ENCODE measurements around the gene MGAT3. TPM values are rescaled to one million over a fixed set of nuclear protein-coding genes. Genes with fewer than 3 reads are reported as not detected.

MGAT3 gene
- total and polyA plus RNA-seq, 9 of the 15 experiments (the other 6 are each of a cell fraction or from before 2014, with no cell fraction given): 0.10 to 11.5 (median 4.6) TPM

GRCh38 chr22:39421691-39422090 is 35.1 kb upstream of the MGAT3 start (continued):
- TF ChIP-seq, protein P1, sequence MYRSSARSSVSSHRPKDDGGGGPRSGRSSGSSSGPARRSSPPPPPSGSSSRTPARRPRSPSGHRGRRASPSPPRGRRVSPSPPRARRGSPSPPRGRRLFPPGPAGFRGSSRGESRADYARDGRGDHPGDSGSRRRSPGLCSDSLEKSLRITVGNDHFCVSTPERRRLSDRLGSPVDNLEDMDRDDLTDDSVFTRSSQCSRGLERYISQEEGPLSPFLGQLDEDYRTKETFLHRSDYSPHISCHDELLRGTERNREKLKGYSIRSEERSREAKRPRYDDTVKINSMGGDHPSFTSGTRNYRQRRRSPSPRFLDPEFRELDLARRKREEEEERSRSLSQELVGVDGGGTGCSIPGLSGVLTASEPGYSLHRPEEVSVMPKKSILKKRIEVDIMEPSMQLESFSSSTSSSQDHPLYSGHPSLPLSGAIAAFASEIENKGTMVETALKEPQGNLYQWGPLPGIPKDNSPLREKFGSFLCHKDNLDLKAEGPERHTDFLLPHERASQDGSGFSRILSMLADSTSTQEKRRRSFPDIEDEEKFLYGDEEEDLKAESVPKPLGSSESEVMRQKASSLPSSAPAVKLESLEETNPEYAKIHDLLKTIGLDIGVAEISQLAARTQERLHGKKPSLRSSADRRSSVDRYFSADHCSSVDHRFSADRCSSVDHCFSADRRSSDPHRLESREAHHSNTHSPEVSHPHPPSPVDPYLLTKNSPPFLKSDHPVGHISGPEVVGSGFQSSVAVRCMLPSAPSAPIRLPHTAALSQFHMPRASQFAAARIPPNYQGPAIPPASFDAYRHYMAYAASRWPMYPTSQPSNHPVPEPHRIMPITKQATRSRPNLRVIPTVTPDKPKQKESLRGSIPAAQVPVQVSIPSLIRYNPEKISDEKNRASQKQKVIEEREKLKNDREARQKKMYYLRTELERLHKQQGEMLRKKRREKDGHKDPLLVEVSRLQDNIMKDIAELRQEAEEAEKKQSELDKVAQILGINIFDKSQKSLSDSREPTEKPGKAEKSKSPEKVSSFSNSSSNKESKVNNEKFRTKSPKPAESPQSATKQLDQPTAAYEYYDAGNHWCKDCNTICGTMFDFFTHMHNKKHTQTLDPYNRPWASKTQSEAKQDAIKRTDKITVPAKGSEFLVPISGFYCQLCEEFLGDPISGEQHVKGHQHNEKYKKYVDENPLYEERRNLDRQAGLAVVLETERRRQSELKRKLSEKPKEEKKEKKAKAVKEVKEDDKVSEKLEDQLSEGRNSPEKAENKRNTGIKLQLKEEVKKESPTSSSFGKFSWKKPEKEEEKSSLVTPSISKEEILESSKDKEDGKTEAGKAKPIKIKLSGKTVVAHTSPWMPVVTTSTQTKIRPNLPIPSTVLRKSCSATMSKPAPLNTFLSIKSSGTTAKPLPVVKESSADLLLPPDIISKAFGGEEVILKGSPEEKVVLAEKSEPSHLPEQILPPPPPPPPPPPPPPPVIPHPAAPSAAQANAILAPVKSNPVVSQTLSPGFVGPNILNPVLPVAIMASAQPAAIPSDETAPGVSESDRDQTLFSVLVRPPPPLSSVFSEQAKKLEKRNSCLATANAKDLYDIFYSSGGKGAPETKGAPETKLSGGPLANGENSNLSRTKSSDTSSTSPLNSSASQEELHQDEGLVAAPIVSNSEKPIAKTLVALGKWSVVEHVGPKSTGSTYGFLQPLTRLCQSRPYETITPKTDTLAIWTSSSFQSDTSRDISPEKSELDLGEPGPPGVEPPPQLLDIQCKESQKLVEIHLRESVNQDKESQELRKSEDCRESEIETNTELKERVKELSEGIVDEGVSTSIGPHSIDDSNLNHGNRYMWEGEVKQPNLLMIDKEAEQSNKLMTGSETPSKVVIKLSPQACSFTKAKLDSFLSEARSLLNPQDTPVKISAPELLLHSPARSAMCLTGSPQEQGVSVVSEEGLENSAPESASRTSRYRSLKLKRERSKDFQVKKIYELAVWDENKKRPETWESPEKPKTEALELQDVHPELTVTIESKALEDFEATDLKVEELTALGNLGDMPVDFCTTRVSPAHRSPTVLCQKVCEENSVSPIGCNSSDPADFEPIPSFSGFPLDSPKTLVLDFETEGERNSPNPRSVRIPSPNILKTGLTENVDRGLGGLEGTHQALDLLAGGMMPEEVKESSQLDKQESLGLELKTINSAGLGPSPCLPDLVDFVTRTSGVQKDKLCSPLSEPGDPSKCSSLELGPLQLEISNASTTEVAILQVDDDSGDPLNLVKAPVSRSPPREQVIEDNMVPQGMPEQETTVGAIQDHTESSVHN (IDR thresholded peaks at IDR 0.05; ENCODE audit: borderline replicate concordance in 1 of 2, low read depth in 1 of 2): no peak

DNA sequence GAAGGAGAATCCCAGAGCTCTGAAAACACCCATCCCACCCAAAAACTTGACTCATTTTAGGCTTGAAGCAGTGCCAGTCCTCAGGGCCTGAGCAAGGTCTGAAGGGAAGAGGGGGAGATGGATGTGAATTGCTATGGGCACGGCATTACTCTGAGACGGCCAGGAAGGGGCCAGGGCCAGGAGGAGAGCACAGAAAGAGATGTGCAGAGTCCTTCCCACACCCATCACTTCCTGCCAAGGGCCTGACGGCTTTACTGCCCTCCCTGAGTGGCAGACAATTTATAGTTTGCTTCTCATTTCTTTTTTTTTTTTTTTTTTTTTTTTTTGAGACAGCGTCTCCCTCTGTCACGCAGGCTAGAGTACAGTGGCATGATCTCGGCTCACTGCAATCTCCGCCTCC is 34.7 kb upstream of the MGAT3 start:
- ATAC-seq (no peak), FAIRE-seq (no peak), DNase-seq (ENCODE audit: extremely low read depth in 1 of 4, low spot score in 3 of 4) (no peak)
- H3K27me3 ChIP-seq (ENCODE audit: control insufficient read depth in 2 of 2, insufficient read depth in 2 of 2, low read length in 2 of 2): no peaks in the 10 kb centered on the region
- BruUV-seq (replicated peaks): no TSS peak
- in situ Hi-C loops (cut with MboI): no loop called here
- no peak overlapping the region for H3K4me3 ChIP-seq
- no peak overlapping the region for H3K27ac ChIP-seq (ENCODE audit: extremely low read depth, low read depth, low read length)
- H3K9ac ChIP-seq (ENCODE audit: insufficient read depth in 1 of 2, low read depth in 2 of 2, low read length in 2 of 2): no peak overlapping the region
- H3K9me1 ChIP-seq (ENCODE audit: control insufficient read depth, insufficient read depth, low read length): no peaks in the 10 kb centered on the region
- intact Hi-C loops (cut with micrococcal nuclease): no loop called here
- no peaks in the 10 kb centered on the region for H3K9me3 ChIP-seq (replicated peaks; ENCODE audit: control insufficient read depth, insufficient read depth, low read depth, low read length)
- no peak overlapping the region for H2AFZ ChIP-seq (ENCODE audit: low read depth, low read length)
- peaks cover 68% of the 10 kb centered on the region for H3K36me3 ChIP-seq (ENCODE audit: control insufficient read depth, insufficient read depth, low read length)
- no peak overlapping the region for H3K4me2 ChIP-seq (ENCODE audit: insufficient read depth, low read length)
- WGBS (ENCODE audit: insufficient coverage, low coverage, missing lambda C conversion rate): 83% methylated on average over 3 of the region's 7 CpGs
- CTCF ChIA-PET (ENCODE audit: low intra/inter-chr PET ratio): no interaction called here
- no peaks in the 10 kb centered on the region for H4K20me1 ChIP-seq (replicated peaks; ENCODE audit: control insufficient read depth, insufficient read depth, low read length)
- no peaks in the 10 kb centered on the region for H3K79me2 ChIP-seq (ENCODE audit: control insufficient read depth, insufficient read depth, low read length)
- POLR2A ChIA-PET: no interaction called here
- H3K4me1 ChIP-seq (replicated peaks in 1 of 2; ENCODE audit: control insufficient read depth in 2 of 2, insufficient read depth in 2 of 2, low read length in 2 of 2): peaks cover 3 to 5% of the 10 kb centered on the region in 2 experiments; a peak in 4 of 5 replicates
- no peak for TF ChIP-seq SP2 (IDR thresholded peaks at IDR 0.05; ENCODE audit: extremely low read depth, low read depth, low read length, poor library complexity, severe bottlenecking)
- no peak for TF ChIP-seq TEAD4 (IDR thresholded peaks at IDR 0.05; ENCODE audit: low read length)
- no peak for TF ChIP-seq TEAD4 (CRISPR knock-in tag; IDR thresholded peaks at IDR 0.05; ENCODE audit: borderline replicate concordance)
- no peak for TF ChIP-seq ARID2 (IDR thresholded peaks at IDR 0.05)
- TF ChIP-seq MECOM (CRISPR knock-in tag; IDR thresholded peaks at IDR 0.05): no peak
- no peak for TF ChIP-seq ZKSCAN3 (CRISPR knock-in tag; IDR thresholded peaks at IDR 0.05)
- TF ChIP-seq, protein P2, sequence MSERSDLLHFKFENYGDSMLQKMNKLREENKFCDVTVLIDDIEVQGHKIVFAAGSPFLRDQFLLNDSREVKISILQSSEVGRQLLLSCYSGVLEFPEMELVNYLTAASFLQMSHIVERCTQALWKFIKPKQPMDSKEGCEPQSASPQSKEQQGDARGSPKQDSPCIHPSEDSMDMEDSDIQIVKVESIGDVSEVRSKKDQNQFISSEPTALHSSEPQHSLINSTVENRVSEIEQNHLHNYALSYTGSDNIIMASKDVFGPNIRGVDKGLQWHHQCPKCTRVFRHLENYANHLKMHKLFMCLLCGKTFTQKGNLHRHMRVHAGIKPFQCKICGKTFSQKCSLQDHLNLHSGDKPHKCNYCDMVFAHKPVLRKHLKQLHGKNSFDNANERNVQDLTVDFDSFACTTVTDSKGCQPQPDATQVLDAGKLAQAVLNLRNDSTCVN (CRISPR knock-in tag; IDR thresholded peaks at IDR 0.05): no peak
- TF ChIP-seq ZNF212 (CRISPR knock-in tag; IDR thresholded peaks at IDR 0.05): no peak
- no peak for TF ChIP-seq TEAD2 (tag; IDR thresholded peaks at IDR 0.05)
- TF ChIP-seq RCOR1 (IDR thresholded peaks at IDR 0.05; ENCODE audit: borderline replicate concordance in 1 of 2, low read depth in 2 of 2, low read length in 2 of 2): no peak
- TF ChIP-seq ADNP (tag; IDR thresholded peaks at IDR 0.05): no peak
- TF ChIP-seq RB1 (IDR thresholded peaks at IDR 0.05; ENCODE audit: low read depth): no peak
